Measurements from ENCODE around the gene ZNF341.

DNA sequence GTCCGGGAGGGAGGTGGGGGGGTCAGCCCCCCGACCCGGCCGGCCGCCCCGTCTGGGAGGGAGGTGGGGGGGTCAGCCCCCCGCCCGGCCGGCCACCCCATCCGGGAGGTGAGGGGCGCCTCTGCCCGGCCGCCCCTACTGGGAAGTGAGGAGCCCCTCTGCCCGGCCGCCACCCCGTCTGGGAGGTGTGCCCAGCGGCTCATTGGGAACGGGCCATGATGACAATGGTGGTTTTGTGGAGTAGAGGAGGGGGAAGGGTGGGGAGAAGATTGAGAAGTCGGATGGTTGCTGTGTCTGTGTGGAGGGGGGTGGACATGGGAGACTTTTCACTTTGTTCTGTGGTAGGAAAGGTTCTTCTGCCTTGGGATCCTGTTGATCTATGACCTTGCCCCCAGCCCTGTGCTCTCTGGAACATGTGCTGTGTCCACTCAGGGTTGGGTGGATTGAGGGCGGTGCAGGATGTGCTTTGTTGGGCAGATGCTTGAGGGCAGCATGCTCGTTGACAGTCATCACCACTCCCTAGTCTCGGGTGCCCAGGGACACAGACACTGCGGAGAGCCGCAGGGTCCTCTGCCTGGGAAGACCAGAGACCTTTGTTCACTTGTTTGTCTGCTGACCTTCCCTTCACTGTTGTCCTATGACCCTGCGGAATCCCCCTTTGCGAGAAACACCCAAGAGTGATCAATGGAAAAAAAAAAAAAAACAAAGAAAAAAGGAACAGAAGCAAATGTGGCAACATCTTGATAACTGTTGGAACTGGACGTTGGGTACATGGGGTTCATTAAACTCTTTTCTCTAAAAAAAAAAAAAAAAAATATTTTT is 30.0 kb upstream of the ZNF341 start:
- TF ChIP-seq EZH2 (IDR thresholded peaks at IDR 0.05; ENCODE audit: insufficient read depth, poor library complexity, severe bottlenecking) (no peak), EZH2phosphoT487 (IDR thresholded peaks at IDR 0.05; ENCODE audit: insufficient read depth, low read depth) (no peak)
